Tibial artery (tissue), 4 donors: ENCODE data around the gene FAM161B.

Experiments
- DNase-seq, 2 donors: peaks; one replicate each; pipeline ENCODE4 v3.0.0-alpha.2; 2019
- H3K27ac ChIP-seq, 2 donors: fragments of 200-600 bp; sonication (generic) in 1 of 2; 1 replicate in 1 of 2; 2 replicates in 1 of 2; pipeline ENCODE4 v1.5.1; 2018 to 2019; ENCODE audit warnings: mild to moderate bottlenecking in 1 of 2
- H3K27me3 ChIP-seq, 2 donors: fragments of 200-600 bp; sonication (generic) in 1 of 2; one replicate each; pipeline versions ENCODE4 v1.5.1 to v1.6.0; 2016 to 2019
- H3K36me3 ChIP-seq, 3 donors: fragments of 200-600 bp; sonication (generic) in 2 of 3; one replicate each; pipeline ENCODE4 v1.5.1; 2016 to 2019; ENCODE audit warnings: mild to moderate bottlenecking in 2 of 3
- H3K4me1 ChIP-seq, 4 donors: fragments of 200-600 bp; sonication (generic) in 2 of 4; 1 replicate in 3 of 4; 2 replicates in 1 of 4; pipeline ENCODE4 v1.5.1; 2016 to 2019
- H3K4me3 ChIP-seq, 2 donors: fragments of 200-600 bp; sonication (generic) in 1 of 2; 1 replicate in 1 of 2; 2 replicates in 1 of 2; pipeline ENCODE4 v1.5.1; 2018 to 2019; ENCODE audit warnings: mild to moderate bottlenecking in 2 of 2
- H3K9me3 ChIP-seq, 3 donors: fragments of 200-600 bp; sonication (generic) in 1 of 3; one replicate each; pipeline ENCODE4 v1.5.1; 2016 to 2019
- intact Hi-C: fragments of 100-400 bp; cut with DNase I; formaldehyde crosslinking; loops from one replicate; pipeline ENCODE4 v1.15.0; 2023; ENCODE audit warnings: low total_unique reads
- TF ChIP-seq, protein P1 (sequence below), 2 experiments: fragments of 200-600 bp in 1 of 2; fragments of 450-650 bp in 1 of 2; IDR thresholded peaks; one replicate each; pipeline ENCODE4 v1.5.1; 2017 to 2019; ENCODE audit warnings: antibody characterized with exemption in 2 of 2, mild to moderate bottlenecking in 1 of 2, moderate library complexity in 1 of 2

FAM161B gene

GRCh38 chr14:73886449-73887317 lies 63.2 kb downstream of the FAM161B start, which contains the start of gene ZNF410:
ZNF410 (plus strand) TSS chr14:73886859; CDS start chr14:73892176, 5,317 bp downstream.
- peaks cover 0 to 33% (median 23%) of the 10 kb centered on the region in 4 donors for H3K4me1 ChIP-seq
- H3K27me3 ChIP-seq = no peaks in the 10 kb centered on the region
- H3K9me3 ChIP-seq = no peaks in the 10 kb centered on the region
- DNase-seq = peak; percentile 94 to 98
- H3K27ac ChIP-seq = peak within 1 kb of the TSS; percentile 93 to 95
- intact Hi-C loops = loop anchor here (2.0 to 5.0 kb wide), 2 partner anchors 36 to 169 kb away; partner anchors contain the start of gene PTGR2
- peak within 1 kb of the TSS; percentile 74 to 98 for H3K4me3 ChIP-seq
- TF ChIP-seq, protein P1, sequence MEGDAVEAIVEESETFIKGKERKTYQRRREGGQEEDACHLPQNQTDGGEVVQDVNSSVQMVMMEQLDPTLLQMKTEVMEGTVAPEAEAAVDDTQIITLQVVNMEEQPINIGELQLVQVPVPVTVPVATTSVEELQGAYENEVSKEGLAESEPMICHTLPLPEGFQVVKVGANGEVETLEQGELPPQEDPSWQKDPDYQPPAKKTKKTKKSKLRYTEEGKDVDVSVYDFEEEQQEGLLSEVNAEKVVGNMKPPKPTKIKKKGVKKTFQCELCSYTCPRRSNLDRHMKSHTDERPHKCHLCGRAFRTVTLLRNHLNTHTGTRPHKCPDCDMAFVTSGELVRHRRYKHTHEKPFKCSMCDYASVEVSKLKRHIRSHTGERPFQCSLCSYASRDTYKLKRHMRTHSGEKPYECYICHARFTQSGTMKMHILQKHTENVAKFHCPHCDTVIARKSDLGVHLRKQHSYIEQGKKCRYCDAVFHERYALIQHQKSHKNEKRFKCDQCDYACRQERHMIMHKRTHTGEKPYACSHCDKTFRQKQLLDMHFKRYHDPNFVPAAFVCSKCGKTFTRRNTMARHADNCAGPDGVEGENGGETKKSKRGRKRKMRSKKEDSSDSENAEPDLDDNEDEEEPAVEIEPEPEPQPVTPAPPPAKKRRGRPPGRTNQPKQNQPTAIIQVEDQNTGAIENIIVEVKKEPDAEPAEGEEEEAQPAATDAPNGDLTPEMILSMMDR (IDR thresholded peaks at IDR 0.05) = no peak
- H3K36me3 ChIP-seq = no peaks in the 10 kb centered on the region

DNA sequence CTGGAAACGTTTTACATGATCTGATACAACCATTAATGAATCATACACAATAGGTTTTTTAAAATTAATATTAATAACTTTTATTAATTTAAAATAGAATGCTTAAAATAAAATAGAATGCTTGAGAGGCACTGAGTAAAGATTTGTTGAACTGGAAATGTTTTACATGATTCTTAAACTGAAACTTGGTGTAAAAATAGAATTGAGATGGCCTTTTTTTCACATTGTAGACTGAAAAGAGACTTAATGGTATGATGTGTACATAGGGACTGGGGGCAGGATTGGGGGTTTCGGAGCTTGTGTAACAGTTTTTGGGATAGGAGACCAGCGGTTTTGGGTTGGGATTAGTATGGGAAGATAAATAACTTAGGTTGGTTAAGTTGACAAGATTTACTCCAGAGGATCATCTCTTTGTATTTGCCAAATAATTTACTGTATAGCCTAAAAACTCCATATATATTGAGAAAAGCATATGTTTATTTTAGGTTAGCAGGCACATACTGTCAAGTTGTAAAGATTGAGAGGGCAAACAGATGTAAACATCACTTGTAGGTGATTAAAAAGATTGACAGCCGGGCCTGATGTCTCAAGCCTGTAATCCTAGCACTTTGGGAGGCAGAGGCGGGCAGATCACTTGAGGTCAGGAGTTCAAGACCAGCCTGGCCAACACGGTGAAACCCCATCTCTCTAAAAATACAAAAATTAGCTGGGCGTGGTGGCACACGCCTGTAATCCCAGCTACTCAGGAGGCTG lies 65.3 kb downstream of the FAM161B start:
- no peaks in the 10 kb centered on the region for H3K27me3 ChIP-seq
- DNase-seq = no peak
- H3K36me3 ChIP-seq = no peaks in the 10 kb centered on the region
- peak overlapping the region; percentile 24 to 93 for H3K27ac ChIP-seq
- peaks cover 0 to 33% (median 23%) of the 10 kb centered on the region in 4 donors for H3K4me1 ChIP-seq
- intact Hi-C loops = loop anchor here (5.0 kb wide), 1 partner anchor 167 kb away; no protein-coding TSS in a partner anchor
- H3K4me3 ChIP-seq = no peak overlapping the region
- TF ChIP-seq, protein P1 (IDR thresholded peaks at IDR 0.05) = no peak
- H3K9me3 ChIP-seq = no peaks in the 10 kb centered on the region
